IMR-90 (cell line): ENCODE data around the gene MLST8. TPM values are rescaled to one million over a fixed set of nuclear protein-coding genes. Genes with fewer than 3 reads are reported as not detected.
A peak's percentile ranks its signal among the peaks of the same experiment; 100 is the strongest.

Experiments used
- ATAC-seq: fragments of 200-7000 bp; cut with Tn5 transposase; 2 replicates; pipeline ENCODE4 v1.9.1; 2020; ENCODE audit warnings: low read depth, mild to moderate bottlenecking, moderate library complexity
- BruUV-seq: library from RNA; stranded (reverse); fragments of 400-500 nt; replicated peaks from 2 replicates; lab custom pipeline; 2021; lab: Mats Ljungman, UMichigan
- CTCF ChIA-PET: fragments of 300-600 bp; formaldehyde crosslinking; extraction: SDS; loops from one replicate; lab custom pipeline; 2021; ENCODE audit warnings: antibody characterized with exemption; lab: Yijun Ruan, JAX
- POLR2A ChIA-PET: fragments of 300-600 bp; sonication (Branson Sonifier 250); formaldehyde crosslinking; loops from one replicate; lab custom pipeline; 2022; ENCODE audit warnings: antibody characterized with exemption; ENCODE audit not compliant: unreplicated experiment; lab: Charles Lee
- DNase-seq: peaks from one replicate; pipeline ENCODE4 v3.0.0; 2013
- H2AFZ ChIP-seq: replicated peaks from 2 replicates; pipeline ENCODE3; 2013; ENCODE audit warnings: low read length, mild to moderate bottlenecking; ENCODE audit not compliant: poor library complexity
- H2AK5ac ChIP-seq: 2 replicates; pipeline ENCODE4 v1.6.1; 2013; ENCODE audit warnings: low read depth, low read length, inconsistent platforms
- H2AK9ac ChIP-seq: replicated peaks from 2 replicates; pipeline ENCODE3; 2013; ENCODE audit warnings: mild to moderate bottlenecking, low read depth, low read length, moderate library complexity; ENCODE audit not compliant: poor library complexity
- H2BK120ac ChIP-seq: 2 replicates; pipeline ENCODE4 v1.6.1; 2013; ENCODE audit warnings: low read depth, low read length, inconsistent platforms
- H2BK15ac ChIP-seq: 3 replicates; pipeline ENCODE4 v1.6.1; 2013; ENCODE audit warnings: low read depth, low read length, inconsistent platforms
- H2BK20ac ChIP-seq: 2 replicates; pipeline ENCODE4 v1.6.1; 2013; ENCODE audit warnings: low read depth, mild to moderate bottlenecking, inconsistent platforms, low read length, moderate library complexity
- H2BK5ac ChIP-seq: 2 replicates; pipeline ENCODE4 v1.6.1; 2013; ENCODE audit warnings: mild to moderate bottlenecking, low read depth, low read length, inconsistent platforms; ENCODE audit not compliant: poor library complexity, severe bottlenecking
- H3K14ac ChIP-seq: replicated peaks from 2 replicates; pipeline ENCODE4 v1.6.1; 2013; ENCODE audit warnings: low read depth, low read length, inconsistent platforms
- H3K18ac ChIP-seq: 2 replicates; pipeline ENCODE4 v1.6.1; 2013; ENCODE audit warnings: low read depth, low read length, control low read depth
- H3K23ac ChIP-seq: 2 replicates; pipeline ENCODE4 v1.6.1; 2013; ENCODE audit warnings: low read depth, low read length, inconsistent platforms
- H3K27ac ChIP-seq: 2 replicates; pipeline ENCODE4 v1.5.1; 2013; ENCODE audit warnings: mild to moderate bottlenecking, control low read depth, low read length; ENCODE audit not compliant: insufficient read depth
- H3K27me3 ChIP-seq: 2 replicates; pipeline ENCODE4 v1.6.1; 2013; ENCODE audit warnings: low read length; ENCODE audit not compliant: control insufficient read depth, insufficient read depth
- H3K36me3 ChIP-seq: 2 replicates; pipeline ENCODE4 v1.6.1; 2013; ENCODE audit warnings: low read length, mixed read lengths; ENCODE audit not compliant: control insufficient read depth, insufficient read depth
- H3K4ac ChIP-seq: 2 replicates; pipeline ENCODE4 v1.6.1; 2013; ENCODE audit warnings: low read depth, low read length, inconsistent platforms
- H3K4me1 ChIP-seq: 2 replicates; pipeline ENCODE4 v1.6.1; 2013; ENCODE audit warnings: low read length, mixed read lengths; ENCODE audit not compliant: control insufficient read depth, insufficient read depth
- H3K4me2 ChIP-seq: 2 replicates; pipeline ENCODE4 v1.6.1; 2013; ENCODE audit warnings: low read depth, mild to moderate bottlenecking, control low read depth, low read length, moderate library complexity
- H3K4me3 ChIP-seq: 2 replicates; pipeline ENCODE4 v1.5.1; 2013; ENCODE audit warnings: low read depth, mild to moderate bottlenecking, control low read depth, low read length, moderate library complexity; ENCODE audit not compliant: insufficient read depth
- H3K56ac ChIP-seq: 2 replicates; pipeline ENCODE4 v1.6.1; 2013; ENCODE audit warnings: low read length, inconsistent platforms; ENCODE audit not compliant: insufficient read depth; ENCODE audit errors: extremely low read depth
- H3K79me1 ChIP-seq, 2 experiments: 2 replicates each; pipeline ENCODE4 v1.6.1; 2013; ENCODE audit warnings: low read length in 2 of 2, inconsistent platforms in 1 of 2, low read depth in 1 of 2
- H3K9ac ChIP-seq: 2 replicates; pipeline ENCODE4 v1.6.1; 2013; ENCODE audit warnings: low read depth, low read length, control low read depth
- H3K9me1 ChIP-seq: 2 replicates; pipeline ENCODE4 v1.6.1; 2013; ENCODE audit warnings: low read length, inconsistent platforms; ENCODE audit not compliant: insufficient read depth
- H3K9me3 ChIP-seq: 2 replicates; pipeline ENCODE4 v1.6.1; 2013; ENCODE audit warnings: low read length; ENCODE audit not compliant: control insufficient read depth, insufficient read depth
- H4K20me1 ChIP-seq: 2 replicates; pipeline ENCODE4 v1.6.1; 2013; ENCODE audit warnings: low read length, inconsistent platforms; ENCODE audit not compliant: insufficient read depth
- H4K5ac ChIP-seq: 2 replicates; pipeline ENCODE4 v1.6.1; 2013; ENCODE audit warnings: mild to moderate bottlenecking, low read depth, low read length, control low read depth
- H4K8ac ChIP-seq, 2 experiments: 2 replicates each; pipeline ENCODE4 v1.6.1; 2013; ENCODE audit warnings: low read depth in 2 of 2, low read length in 2 of 2, control low read depth in 1 of 2, inconsistent platforms in 1 of 2
- H4K91ac ChIP-seq: 2 replicates; pipeline ENCODE4 v1.6.1; 2013; ENCODE audit warnings: low read depth, low read length, inconsistent platforms; ENCODE audit not compliant: insufficient read depth
- BHLHE40 ChIP-seq: fragments of 150-350 bp; IDR thresholded peaks from 2 replicates; pipeline ENCODE4 v1.6.1; 2016; ENCODE audit warnings: mild to moderate bottlenecking, low read depth, low read length
- CEBPB ChIP-seq: IDR thresholded peaks from 2 replicates; pipeline ENCODE4 v1.6.1; 2012; ENCODE audit warnings: low read depth, low read length, improper control_type of control experiment
- CHD1 ChIP-seq: IDR thresholded peaks from 2 replicates; pipeline ENCODE4 v1.6.1; 2012; ENCODE audit warnings: low read depth, low read length, improper control_type of control experiment
- ELK1 ChIP-seq: fragments of 150-350 bp; IDR thresholded peaks from 2 replicates; pipeline ENCODE4 v1.6.1; 2016; ENCODE audit warnings: low read depth, mild to moderate bottlenecking, low read length, moderate library complexity, borderline replicate concordance
- FOS ChIP-seq: fragments of 150-350 bp; IDR thresholded peaks from 2 replicates; pipeline ENCODE4 v1.6.1; 2016; ENCODE audit warnings: low read depth, low read length
- MAFK ChIP-seq: IDR thresholded peaks from 2 replicates; pipeline ENCODE4 v1.6.1; 2012; ENCODE audit warnings: low read depth, low read length, improper control_type of control experiment
- MAZ ChIP-seq: IDR thresholded peaks from 2 replicates; pipeline ENCODE4 v1.6.1; 2012; ENCODE audit warnings: low read depth, mild to moderate bottlenecking, low read length, improper control_type of control experiment, moderate library complexity, borderline replicate concordance
- MXI1 ChIP-seq: IDR thresholded peaks from 2 replicates; pipeline ENCODE4 v1.6.1; 2012; ENCODE audit warnings: low read depth, mild to moderate bottlenecking, low read length, moderate library complexity, borderline replicate concordance
- NFE2L2 ChIP-seq: fragments of 150-350 bp; IDR thresholded peaks from 2 replicates; pipeline ENCODE4 v1.6.1; 2016; ENCODE audit warnings: low read depth, mild to moderate bottlenecking, low read length
- POLR2A ChIP-seq: IDR thresholded peaks from 2 replicates; pipeline ENCODE4 v1.6.1; 2012; ENCODE audit warnings: mild to moderate bottlenecking, low read depth, low read length
- RAD21 ChIP-seq: IDR thresholded peaks from 2 replicates; pipeline ENCODE4 v1.6.1; 2012; ENCODE audit warnings: low read length, improper control_type of control experiment
- RCOR1 ChIP-seq: IDR thresholded peaks from 2 replicates; pipeline ENCODE4 v1.6.1; 2012; ENCODE audit warnings: mild to moderate bottlenecking, low read length, improper control_type of control experiment; ENCODE audit not compliant: insufficient replicate concordance
- RFX5 ChIP-seq: IDR thresholded peaks from 2 replicates; pipeline ENCODE4 v1.8.0; 2012; ENCODE audit warnings: low read depth, mild to moderate bottlenecking, low read length, moderate library complexity
- SMC3 ChIP-seq: fragments of 150-350 bp; IDR thresholded peaks from 2 replicates; pipeline ENCODE4 v1.6.1; 2016; ENCODE audit warnings: low read depth, mild to moderate bottlenecking, antibody characterized with exemption, low read length, moderate library complexity
- USF2 ChIP-seq: fragments of 150-350 bp; IDR thresholded peaks from 2 replicates; pipeline ENCODE4 v1.6.1; 2017; ENCODE audit warnings: mild to moderate bottlenecking, antibody characterized with exemption, low read length, low read depth
- WGBS, 2 experiments: methylation state at CpG; one replicate each; pipeline versions ENCODE4 v1.1.5 to v1.1.7; 2013; ENCODE audit warnings: missing lambda C conversion rate in 2 of 2; ENCODE audit not compliant: insufficient read length in 1 of 2; ENCODE audit errors: extremely low coverage in 2 of 2; 5-methylcytosine and 5-hydroxymethylcytosine counted together
- dilution Hi-C: fragments of 300-500 bp; cut with HindIII; formaldehyde crosslinking; loops from one replicate; pipeline ENCODE4 v1.14.3; 2018; ENCODE audit warnings: low sequenced_read_pairs; ENCODE audit not compliant: unreplicated experiment
- in situ Hi-C: fragments of 300-500 bp; cut with MboI; formaldehyde crosslinking; loops from 3 replicates; pipeline ENCODE4 v1.14.3; 2019; ENCODE audit warnings: low sequenced_read_pairs, inconsistent platforms, mixed read lengths
- intact Hi-C: fragments of 100-400 bp; cut with micrococcal nuclease; formaldehyde crosslinking; loops from 2 replicates; pipeline ENCODE4 v1.10.0; 2022
- polyA plus RNA-seq, 3 experiments: library from polyadenylated mRNA; depleted of rRNA; stranded (reverse); fragments of >200 nt; gene quantifications; 2 replicates each; pipeline ENCODE4 v1.2.3, GENCODE V29; 2012; ENCODE audit warnings: low replicate concordance in 1 of 3
- total RNA-seq: library from RNA; depleted of rRNA; stranded (reverse); fragments of >200 nt; gene quantifications from 2 replicates; pipeline ENCODE4 v1.2.3, GENCODE V29; 2012
- TF ChIP-seq, protein P1 (sequence below): conservative IDR thresholded peaks from 2 replicates; pipeline ENCODE4 v1.5.1; 2012; ENCODE audit warnings: mild to moderate bottlenecking, low read depth, low read length, improper control_type of control experiment

Gene MLST8
- total and polyA plus RNA-seq, 2 of the 4 experiments (the other 2 are of a cell fraction), result 34.4 to 93.7 TPM

DNA sequence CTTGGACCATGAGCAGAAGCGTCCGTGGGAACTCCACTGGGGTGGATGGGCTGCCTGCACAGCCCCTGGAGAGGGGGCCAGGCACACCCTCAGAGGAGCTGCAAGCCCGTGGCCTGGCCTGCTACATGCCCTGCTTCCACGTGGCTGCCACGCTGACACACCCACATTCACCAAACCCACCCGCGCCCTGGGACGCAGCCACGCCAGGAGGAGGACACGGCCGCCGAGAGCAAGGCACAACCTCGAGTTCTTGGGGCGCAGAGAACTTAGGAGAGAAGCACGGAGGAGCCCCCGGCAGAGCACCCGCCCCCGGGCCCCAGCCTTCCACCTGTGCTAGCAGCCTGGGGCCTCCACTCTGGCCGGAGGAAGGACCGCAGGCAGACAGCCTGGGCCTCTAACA, 27.7 kb upstream of the MLST8 start:
- Histone ChIP-seq H4K20me1 (peaks cover 6% of the 10 kb centered on the region; the same call in 1 of the 2 replicates), H4K91ac (no peak overlapping the region), H3K4me3 (no peak overlapping the region), H3K9me1 (no peaks in the 10 kb centered on the region), H3K4me1 (no peaks in the 10 kb centered on the region), H3K4me2 (no peak overlapping the region), H2AK9ac (peak overlapping the region; percentile 65), H3K27me3 (no peaks in the 10 kb centered on the region), H4K5ac (no peak overlapping the region), H2BK15ac (no peak overlapping the region), H3K79me1 (no peaks in the 10 kb centered on the region), H3K27ac (no peak overlapping the region), H2BK20ac (no peak overlapping the region), H2BK120ac (no peak overlapping the region), H2BK5ac (no peak overlapping the region), H3K18ac (no peak overlapping the region), H3K14ac (no peak overlapping the region), H3K36me3 (peaks cover 44% of the 10 kb centered on the region), H3K4ac (no peak overlapping the region), H2AK5ac (no peak overlapping the region), H3K9ac (no peak overlapping the region), H3K9me3 (no peaks in the 10 kb centered on the region), H3K56ac (no peak overlapping the region), H4K8ac (no peak overlapping the region), H2AFZ (no peak overlapping the region), H3K23ac (no peak overlapping the region)
- intact Hi-C loops, result no loop called here
- DNase-seq, result no peak
- dilution Hi-C loops, result no loop called here
- TF ChIP-seq RCOR1 (no peak), RAD21 (no peak), SMC3 (no peak), RFX5 (no peak), USF2 (no peak), NFE2L2 (no peak), CHD1 (no peak), MAZ (no peak), POLR2A (no peak), CEBPB (no peak), MXI1 (no peak), MAFK (no peak), ELK1 (no peak), FOS (no peak), BHLHE40 (no peak)
- TF ChIP-seq, protein P1, sequence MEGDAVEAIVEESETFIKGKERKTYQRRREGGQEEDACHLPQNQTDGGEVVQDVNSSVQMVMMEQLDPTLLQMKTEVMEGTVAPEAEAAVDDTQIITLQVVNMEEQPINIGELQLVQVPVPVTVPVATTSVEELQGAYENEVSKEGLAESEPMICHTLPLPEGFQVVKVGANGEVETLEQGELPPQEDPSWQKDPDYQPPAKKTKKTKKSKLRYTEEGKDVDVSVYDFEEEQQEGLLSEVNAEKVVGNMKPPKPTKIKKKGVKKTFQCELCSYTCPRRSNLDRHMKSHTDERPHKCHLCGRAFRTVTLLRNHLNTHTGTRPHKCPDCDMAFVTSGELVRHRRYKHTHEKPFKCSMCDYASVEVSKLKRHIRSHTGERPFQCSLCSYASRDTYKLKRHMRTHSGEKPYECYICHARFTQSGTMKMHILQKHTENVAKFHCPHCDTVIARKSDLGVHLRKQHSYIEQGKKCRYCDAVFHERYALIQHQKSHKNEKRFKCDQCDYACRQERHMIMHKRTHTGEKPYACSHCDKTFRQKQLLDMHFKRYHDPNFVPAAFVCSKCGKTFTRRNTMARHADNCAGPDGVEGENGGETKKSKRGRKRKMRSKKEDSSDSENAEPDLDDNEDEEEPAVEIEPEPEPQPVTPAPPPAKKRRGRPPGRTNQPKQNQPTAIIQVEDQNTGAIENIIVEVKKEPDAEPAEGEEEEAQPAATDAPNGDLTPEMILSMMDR, result no peak
- in situ Hi-C loops, result no loop called here
- TSS peak; percentile 94 for BruUV-seq
- ATAC-seq, result no peak
- ChIA-PET CTCF (no interaction called here), POLR2A (no interaction called here)
- WGBS, 2 experiments, result 98% methylated on average over 10 of the region's 20 CpGs; no CpG with 5 or more reads in 1 of the 2 experiments
